NB4 (cell line): ENCODE results near the gene ITGB8.

Source experiments
- CTCF ChIP-seq: IDR thresholded peaks from one replicate; pipeline ENCODE4 v1.5.1; 2012; ENCODE audit warnings: low read depth, low read length
- MAX ChIP-seq: IDR thresholded peaks from 2 replicates; pipeline ENCODE4 v1.6.1; 2011; ENCODE audit warnings: low read depth, low read length
- MYC ChIP-seq: IDR thresholded peaks from 2 replicates; pipeline ENCODE4 v1.6.1; 2011; ENCODE audit warnings: low read depth, low read length
- POLR2A ChIP-seq: IDR thresholded peaks from 2 replicates; pipeline ENCODE4 v1.6.1; 2011; ENCODE audit warnings: mild to moderate bottlenecking; ENCODE audit not compliant: insufficient read length; ENCODE audit errors: extremely low read depth

- TF ChIP-seq CTCF, result no peak
- TF ChIP-seq POLR2A, result no peak
- no peak for TF ChIP-seq MAX
- 0 out of 2 replicates have a peak, but pooled peaks have one; percentile 15 for TF ChIP-seq MYC
Observed at GRCh38 chr7:20395104-20395503, 64.4 kb downstream of the ITGB8 start.
